PC-3 (cell line): ENCODE data around the gene CERS5. TPM values are rescaled to one million over a fixed set of nuclear protein-coding genes. Genes with fewer than 3 reads are reported as not detected.

Experiments
- ATAC-seq: fragments of 200-7000 bp; cut with Tn5 transposase; 2 replicates; pipeline ENCODE4 v1.9.1; 2020; ENCODE audit warnings: mild to moderate bottlenecking, moderate library complexity
- BruUV-seq: library from RNA; stranded (reverse); fragments of 400-500 nt; replicated peaks from 2 replicates; lab custom pipeline; 2021; lab: Mats Ljungman, UMichigan
- CTCF ChIA-PET: fragments of 300-600 bp; sonication (Branson Sonifier 250); formaldehyde crosslinking; loops from one replicate; lab custom pipeline; 2022; ENCODE audit warnings: antibody characterized with exemption; lab: Charles Lee
- POLR2A ChIA-PET: fragments of 300-600 bp; sonication (Branson Sonifier 250); formaldehyde crosslinking; loops from one replicate; lab custom pipeline; 2022; ENCODE audit warnings: antibody characterized with exemption; ENCODE audit not compliant: unreplicated experiment; lab: Charles Lee
- DNase-seq: peaks from one replicate; pipeline ENCODE4 v3.0.0-alpha.2; 2015
- H2AFZ ChIP-seq: fragments of 300-600 bp; sonication (generic); 2 replicates; pipeline ENCODE4 v1.6.0; 2016; ENCODE audit warnings: antibody characterized with exemption, low read length
- H3F3A ChIP-seq: fragments of 300-600 bp; sonication (generic); one replicate; pipeline ENCODE4 v1.6.0; 2017; ENCODE audit warnings: antibody characterized with exemption, low read length, control low read depth, mild to moderate bottlenecking; ENCODE audit not compliant: unreplicated experiment
- H3K27ac ChIP-seq: fragments of 300-600 bp; sonication (generic); 2 replicates; pipeline ENCODE4 v1.5.1; 2016; ENCODE audit warnings: mild to moderate bottlenecking, low read length
- H3K27me3 ChIP-seq: fragments of 300-600 bp; sonication (generic); 2 replicates; pipeline ENCODE4 v1.6.1; 2016; ENCODE audit warnings: low read length, mixed read lengths
- H3K36me3 ChIP-seq: fragments of 300-600 bp; sonication (generic); 2 replicates; pipeline ENCODE4 v1.6.1; 2016; ENCODE audit warnings: low read depth, mixed run types, low read length, mixed read lengths
- H3K4me1 ChIP-seq: fragments of 300-600 bp; sonication (generic); 2 replicates; pipeline ENCODE4 v1.5.1; 2016; ENCODE audit warnings: low read length; ENCODE audit not compliant: insufficient read depth
- H3K4me2 ChIP-seq: fragments of 300-600 bp; sonication (generic); 2 replicates; pipeline ENCODE4 v1.6.0; 2016; ENCODE audit warnings: low read length
- H3K4me3 ChIP-seq: fragments of 300-600 bp; sonication (generic); 2 replicates; pipeline ENCODE4 v1.5.1; 2016; ENCODE audit warnings: mild to moderate bottlenecking, low read length, mixed read lengths
- H3K79me2 ChIP-seq: fragments of 300-600 bp; sonication (generic); 2 replicates; pipeline ENCODE4 v1.6.1; 2017; ENCODE audit warnings: low read length, mixed read lengths
- H3K9ac ChIP-seq: fragments of 300-600 bp; sonication (generic); 2 replicates; pipeline ENCODE4 v1.6.0; 2016; ENCODE audit warnings: mild to moderate bottlenecking, low read length
- H3K9me2 ChIP-seq: fragments of 300-600 bp; sonication (generic); replicated peaks from 2 replicates; pipeline ENCODE4 v1.6.1; 2016; ENCODE audit warnings: mixed run types, low read length, mixed read lengths
- H3K9me3 ChIP-seq: fragments of 300-600 bp; sonication (generic); 2 replicates; pipeline ENCODE4 v1.6.1; 2016; ENCODE audit warnings: low read length, mixed read lengths
- H4K20me1 ChIP-seq: fragments of 300-600 bp; sonication (generic); 2 replicates; pipeline ENCODE4 v1.6.1; 2016; ENCODE audit warnings: low read length, mixed read lengths
- CTCF ChIP-seq: fragments of 300-600 bp; sonication (generic); conservative IDR thresholded peaks from 2 replicates; pipeline ENCODE4 v1.5.1; 2017; ENCODE audit warnings: antibody characterized with exemption, low read depth, mild to moderate bottlenecking, low read length
- EZH2 ChIP-seq: fragments of 300-600 bp; sonication (generic); IDR thresholded peaks from one replicate; pipeline ENCODE4 v1.6.1; 2017; ENCODE audit warnings: antibody characterized with exemption, mild to moderate bottlenecking, low read length; ENCODE audit not compliant: unreplicated experiment
- EZH2phosphoT487 ChIP-seq: fragments of 300-600 bp; sonication (generic); IDR thresholded peaks from 2 replicates; pipeline ENCODE4 v1.6.1; 2018; ENCODE audit warnings: mild to moderate bottlenecking, antibody characterized with exemption, low read length, borderline replicate concordance
- intact Hi-C: fragments of 100-400 bp; cut with micrococcal nuclease; formaldehyde crosslinking; loops from 2 replicates; pipeline ENCODE4 v1.9.0; 2023
- total RNA-seq: library from RNA; depleted of rRNA; stranded (reverse); fragments of >200 nt; gene quantifications from 2 replicates; pipeline ENCODE4 v1.2.3, GENCODE V29; 2014

CERS5 gene
- total RNA-seq, 1 experiment from 2014 or later = 24.9 TPM

- BruUV-seq = no TSS peak
- Histone ChIP-seq H2AFZ (no peak overlapping the region), H3K4me2 (no peak overlapping the region), H3K27me3 (no peaks in the 10 kb centered on the region), H4K20me1 (no peaks in the 10 kb centered on the region), H3K36me3 (peaks cover 26% of the 10 kb centered on the region), H3F3A (no peaks in the 10 kb centered on the region), H3K9me2 (no peaks in the 10 kb centered on the region), H3K4me3 (no peak overlapping the region), H3K27ac (no peak overlapping the region), H3K79me2 (peaks cover 4% of the 10 kb centered on the region), H3K9me3 (no peaks in the 10 kb centered on the region), H3K9ac (no peak overlapping the region), H3K4me1 (no peaks in the 10 kb centered on the region)
- ATAC-seq = no peak
- ChIA-PET CTCF (no interaction called here), POLR2A (no interaction called here)
- DNase-seq = no peak
- intact Hi-C loops = no loop called here
- TF ChIP-seq EZH2phosphoT487 (no peak), EZH2 (no peak), CTCF (no peak)
Measured at GRCh38 chr12:50123203-50123602, 44.0 kb downstream of the CERS5 start.

GRCh38 chr12:50121641-50122040, 45.5 kb downstream of the CERS5 start:
- Histone ChIP-seq H3K9me2 (no peaks in the 10 kb centered on the region), H3K4me2 (no peak overlapping the region), H3K79me2 (peaks cover 13% of the 10 kb centered on the region), H2AFZ (no peak overlapping the region), H3K27me3 (no peaks in the 10 kb centered on the region), H3K4me3 (no peak overlapping the region), H4K20me1 (no peaks in the 10 kb centered on the region), H3K9me3 (no peaks in the 10 kb centered on the region), H3K27ac (no peak overlapping the region), H3K9ac (no peak overlapping the region), H3K4me1 (no peaks in the 10 kb centered on the region), H3F3A (no peaks in the 10 kb centered on the region), H3K36me3 (peaks cover 21% of the 10 kb centered on the region)
- POLR2A ChIA-PET = no interaction called here
- no TSS peak for BruUV-seq
- intact Hi-C loops = no loop called here
- TF ChIP-seq EZH2 (no peak), EZH2phosphoT487 (no peak), CTCF (no peak)
- DNase-seq (no peak), ATAC-seq (no peak)
- CTCF ChIA-PET = no interaction called here

GRCh38 chr12:50120953-50121352, 46.2 kb downstream of the CERS5 start:
- Histone ChIP-seq H3F3A (no peaks in the 10 kb centered on the region), H3K9me3 (no peaks in the 10 kb centered on the region), H3K36me3 (peaks cover 21% of the 10 kb centered on the region), H3K4me3 (no peak overlapping the region), H3K27ac (no peak overlapping the region), H3K4me1 (no peaks in the 10 kb centered on the region), H3K27me3 (no peaks in the 10 kb centered on the region), H3K79me2 (peaks cover 19% of the 10 kb centered on the region), H3K4me2 (no peak overlapping the region), H3K9ac (no peak overlapping the region), H2AFZ (no peak overlapping the region), H3K9me2 (no peaks in the 10 kb centered on the region), H4K20me1 (no peaks in the 10 kb centered on the region)
- no TSS peak for BruUV-seq
- intact Hi-C loops = no loop called here
- CTCF ChIA-PET = no interaction called here
- DNase-seq (no peak), ATAC-seq (no peak)
- POLR2A ChIA-PET = no interaction called here
- no peak for TF ChIP-seq EZH2
